Lower lobe of right lung (tissue), 2 donors: ENCODE results near the gene TMOD1. TPM values are rescaled to one million over a fixed set of nuclear protein-coding genes. Genes with fewer than 3 reads are reported as not detected.

Experiments
- ATAC-seq, 2 donors: fragments of 200-7000 bp; cut with Tn5 transposase; one replicate each; pipeline ENCODE4 v1.9.1; 2020 to 2022; ENCODE audit warnings: mild to moderate bottlenecking in 2 of 2, moderate library complexity in 2 of 2
- DNase-seq: peaks from one replicate; pipeline ENCODE4 v3.0.0-alpha.2; 2020
- H3K27ac ChIP-seq: fragments of 200-600 bp; one replicate; pipeline ENCODE4 v1.8.0; 2022
- H3K27me3 ChIP-seq: fragments of 200-600 bp; one replicate; pipeline ENCODE4 v1.8.0; 2022; ENCODE audit warnings: low read depth
- H3K36me3 ChIP-seq: fragments of 200-600 bp; one replicate; pipeline ENCODE4 v1.8.0; 2022; ENCODE audit warnings: mild to moderate bottlenecking
- H3K4me1 ChIP-seq: fragments of 200-600 bp; one replicate; pipeline ENCODE4 v1.8.0; 2022
- H3K4me3 ChIP-seq: fragments of 200-600 bp; one replicate; pipeline ENCODE4 v1.8.0; 2022; ENCODE audit warnings: mild to moderate bottlenecking
- H3K9me3 ChIP-seq: fragments of 200-600 bp; one replicate; pipeline ENCODE4 v1.8.0; 2022
- intact Hi-C: fragments of 100-400 bp; cut with DNase I; formaldehyde crosslinking; loops from one replicate; pipeline ENCODE4 v1.11.0; 2022
- total RNA-seq: library from RNA; stranded (reverse); fragmentation: NEBNext Ultra II Directional; extraction: Animal tissue kit (Norgen Biotek cat#: 25700); gene quantifications from one replicate; pipeline ENCODE4 v1.2.1, GENCODE V29; 2021
- TF ChIP-seq, protein P1 (sequence below): fragments of 200-600 bp; IDR thresholded peaks from one replicate; pipeline ENCODE4 v1.8.0; 2022; ENCODE audit warnings: antibody characterized with exemption, mild to moderate bottlenecking
- donor health status: DM: no; HTN: yes; CAD: no; lungs with severe emphysema.

Gene TMOD1
- total RNA-seq, 1 donor from 2014 or later = 7.9 TPM

DNA sequence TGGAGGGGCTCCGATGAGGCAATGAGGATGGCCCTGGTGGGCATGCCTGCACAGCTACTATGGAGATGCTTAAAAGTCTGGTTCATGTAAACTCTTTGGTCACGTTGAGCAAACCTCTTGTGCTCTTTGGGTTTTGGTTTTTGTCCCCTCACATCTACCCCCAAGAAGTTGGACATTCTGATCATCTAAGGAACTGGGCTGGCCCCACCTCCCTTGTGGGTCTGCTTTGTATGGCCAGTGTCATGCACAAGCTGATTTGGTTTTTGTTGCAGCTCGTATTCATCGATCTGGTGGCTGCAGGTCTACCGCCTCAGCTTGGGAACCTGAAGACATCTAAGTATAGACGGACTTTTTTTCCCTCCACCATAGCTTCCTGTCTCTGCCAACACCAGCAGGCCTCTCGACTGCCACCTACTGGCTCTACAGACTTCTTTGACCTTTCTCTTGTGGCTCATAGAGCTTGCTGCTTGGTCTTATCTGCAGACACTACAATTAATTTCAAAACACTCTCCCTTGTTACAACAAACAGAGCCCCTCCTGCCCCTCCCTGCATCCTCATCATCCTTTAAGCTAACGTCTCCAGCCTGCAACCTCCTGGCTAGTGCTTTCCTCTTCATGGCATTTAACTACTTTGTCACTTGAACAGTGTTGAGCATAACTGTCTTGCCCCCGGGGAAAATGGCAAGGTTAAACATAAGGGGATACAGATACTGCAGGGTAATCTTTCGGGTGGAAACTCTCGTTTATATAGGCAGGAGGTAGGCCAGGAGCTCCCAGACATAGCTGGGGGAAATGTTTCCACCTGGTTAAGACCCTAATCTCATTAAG is 97.2 kb downstream of the TMOD1 start:
- Histone ChIP-seq H3K27me3 (no peaks in the 10 kb centered on the region), H3K27ac (no peak overlapping the region), H3K4me1 (peaks cover 13% of the 10 kb centered on the region), H3K9me3 (no peaks in the 10 kb centered on the region), H3K4me3 (no peak overlapping the region), H3K36me3 (peaks cover 44% of the 10 kb centered on the region)
- ATAC-seq (peak; percentile 82 to 90), DNase-seq (peak; percentile 65)
- intact Hi-C loops = no loop called here
- TF ChIP-seq, protein P1, sequence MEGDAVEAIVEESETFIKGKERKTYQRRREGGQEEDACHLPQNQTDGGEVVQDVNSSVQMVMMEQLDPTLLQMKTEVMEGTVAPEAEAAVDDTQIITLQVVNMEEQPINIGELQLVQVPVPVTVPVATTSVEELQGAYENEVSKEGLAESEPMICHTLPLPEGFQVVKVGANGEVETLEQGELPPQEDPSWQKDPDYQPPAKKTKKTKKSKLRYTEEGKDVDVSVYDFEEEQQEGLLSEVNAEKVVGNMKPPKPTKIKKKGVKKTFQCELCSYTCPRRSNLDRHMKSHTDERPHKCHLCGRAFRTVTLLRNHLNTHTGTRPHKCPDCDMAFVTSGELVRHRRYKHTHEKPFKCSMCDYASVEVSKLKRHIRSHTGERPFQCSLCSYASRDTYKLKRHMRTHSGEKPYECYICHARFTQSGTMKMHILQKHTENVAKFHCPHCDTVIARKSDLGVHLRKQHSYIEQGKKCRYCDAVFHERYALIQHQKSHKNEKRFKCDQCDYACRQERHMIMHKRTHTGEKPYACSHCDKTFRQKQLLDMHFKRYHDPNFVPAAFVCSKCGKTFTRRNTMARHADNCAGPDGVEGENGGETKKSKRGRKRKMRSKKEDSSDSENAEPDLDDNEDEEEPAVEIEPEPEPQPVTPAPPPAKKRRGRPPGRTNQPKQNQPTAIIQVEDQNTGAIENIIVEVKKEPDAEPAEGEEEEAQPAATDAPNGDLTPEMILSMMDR = peak; percentile 83

DNA sequence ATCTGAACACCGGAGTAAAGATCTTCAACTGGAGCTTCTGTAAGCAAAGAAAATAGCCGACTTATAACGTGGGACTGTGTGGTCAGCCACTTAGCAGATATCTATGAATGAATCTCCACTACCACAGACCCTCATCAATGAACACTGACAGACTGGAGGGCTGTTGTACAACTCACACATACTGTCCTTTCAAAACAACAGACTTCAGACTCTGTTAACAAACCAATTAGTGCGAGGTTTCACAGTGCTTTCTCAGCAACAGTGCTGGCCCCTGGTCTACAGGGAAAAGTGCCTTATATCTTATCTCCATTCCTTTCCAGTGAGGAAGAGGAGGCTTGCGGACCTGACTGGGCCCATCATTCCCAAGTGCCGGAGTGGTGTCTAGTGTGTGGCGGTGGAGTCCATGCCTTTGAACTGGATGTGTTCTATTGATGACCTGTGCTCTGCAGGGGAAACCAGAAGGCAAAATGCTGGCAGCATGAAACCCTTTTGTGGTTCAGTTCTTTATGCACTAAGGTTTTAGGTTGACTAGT is 97.9 kb downstream of the TMOD1 start:
- H3K4me1 ChIP-seq = peaks cover 13% of the 10 kb centered on the region
- H3K27ac ChIP-seq = no peak overlapping the region
- H3K4me3 ChIP-seq = no peak overlapping the region
- no peak for ATAC-seq
- TF ChIP-seq, protein P1 = no peak
- H3K36me3 ChIP-seq = peaks cover 51% of the 10 kb centered on the region
- no peaks in the 10 kb centered on the region for H3K9me3 ChIP-seq
- no peaks in the 10 kb centered on the region for H3K27me3 ChIP-seq
- DNase-seq = no peak
- intact Hi-C loops = no loop called here

DNA sequence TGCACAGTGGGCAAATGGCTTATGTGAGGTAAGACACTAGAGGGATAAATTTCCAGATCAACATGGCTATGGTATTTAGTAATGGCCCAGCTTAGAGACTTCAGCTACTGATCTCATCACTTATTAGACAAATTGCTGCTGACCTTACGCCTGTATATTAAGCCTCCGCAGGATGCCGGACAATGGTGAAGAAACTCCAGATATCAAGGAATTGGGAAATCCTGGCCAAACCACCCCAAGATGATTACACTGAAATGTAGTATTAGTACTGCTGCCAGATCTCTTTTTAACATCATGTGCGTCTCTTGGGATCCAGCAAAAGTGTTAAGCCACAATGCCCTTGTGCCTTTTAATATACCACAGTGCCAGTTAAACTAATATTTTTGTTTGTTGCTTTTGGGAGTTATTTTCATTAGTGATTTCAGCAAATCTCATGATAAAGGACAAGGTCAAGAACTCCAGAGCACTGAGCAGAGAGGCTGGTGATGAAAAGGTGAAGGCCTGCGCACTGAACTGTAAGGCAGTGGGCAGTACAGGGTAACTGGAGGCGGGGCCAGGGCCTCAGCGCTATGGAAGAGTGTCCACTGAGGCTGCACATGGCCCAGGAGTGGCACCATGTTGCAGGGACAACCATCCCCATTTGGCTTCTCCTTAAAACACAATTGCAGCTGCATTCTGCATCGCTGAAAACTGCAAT is 99.2 kb downstream of the TMOD1 start:
- Histone ChIP-seq H3K4me3 (no peak overlapping the region), H3K4me1 (peaks cover 13% of the 10 kb centered on the region), H3K27ac (no peak overlapping the region), H3K36me3 (peaks cover 64% of the 10 kb centered on the region), H3K27me3 (no peaks in the 10 kb centered on the region), H3K9me3 (no peaks in the 10 kb centered on the region)
- ATAC-seq (no peak), DNase-seq (no peak)
- intact Hi-C loops = no loop called here
- TF ChIP-seq, protein P1 = no peak

DNA sequence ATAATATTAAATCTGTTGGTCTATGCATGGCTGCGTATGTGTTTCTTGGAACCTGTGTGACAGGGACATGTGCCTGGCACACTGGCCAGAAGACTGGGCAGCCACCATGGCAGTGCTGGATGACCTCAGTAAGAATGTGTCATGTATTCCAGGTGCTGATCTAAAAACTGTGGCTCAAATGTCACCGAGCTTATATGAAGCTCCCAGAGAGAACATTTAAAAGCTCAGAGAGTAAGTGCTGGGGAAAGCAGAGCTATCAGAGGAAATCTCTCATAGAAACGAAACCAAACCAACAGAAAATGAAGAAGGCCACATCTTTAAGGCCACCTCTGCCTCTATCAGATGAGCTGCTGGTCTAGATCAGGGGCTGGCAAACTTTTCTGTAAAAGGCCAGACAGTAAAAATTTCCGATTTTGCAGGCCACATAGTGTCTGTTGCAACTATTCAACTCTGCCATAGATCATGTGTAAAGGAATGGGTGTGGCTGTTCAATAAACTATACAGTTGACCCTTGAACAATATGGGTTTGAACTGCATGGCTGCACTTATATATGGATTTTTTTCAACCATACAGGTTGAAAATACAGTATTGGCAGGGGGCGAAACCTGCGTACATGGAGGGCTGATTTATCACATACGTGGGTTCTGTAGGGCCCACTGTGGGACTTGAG is 99.9 kb downstream of the TMOD1 start:
- Histone ChIP-seq H3K9me3 (no peaks in the 10 kb centered on the region), H3K4me1 (peaks cover 13% of the 10 kb centered on the region), H3K27ac (no peak overlapping the region), H3K4me3 (no peak overlapping the region), H3K36me3 (peaks cover 71% of the 10 kb centered on the region), H3K27me3 (no peaks in the 10 kb centered on the region)
- no peak for DNase-seq
- no peak for ATAC-seq
- intact Hi-C loops = no loop called here
- TF ChIP-seq, protein P1 = no peak

DNA sequence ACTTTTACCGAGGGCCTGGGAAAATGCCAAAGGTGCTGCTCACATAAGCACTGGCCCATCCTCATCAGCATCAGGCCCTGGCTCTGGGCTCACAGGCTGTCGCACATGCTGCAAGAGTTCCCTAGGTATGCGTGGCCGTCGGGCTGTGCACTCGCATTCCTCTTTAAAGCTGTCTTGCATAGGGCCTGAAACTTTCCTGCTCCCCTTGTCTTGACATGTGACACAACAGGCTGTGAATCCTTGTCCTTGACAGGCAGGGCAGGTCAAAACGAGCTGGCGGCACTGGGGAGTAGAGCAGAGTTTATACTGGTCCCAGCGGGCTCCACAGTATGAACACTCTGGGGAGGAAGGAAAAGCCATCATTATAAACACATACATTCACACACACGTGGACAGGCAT is 101.0 kb downstream of the TMOD1 start:
- ATAC-seq = no peak
- H3K36me3 ChIP-seq = peaks cover 81% of the 10 kb centered on the region
- no peaks in the 10 kb centered on the region for H3K9me3 ChIP-seq
- DNase-seq = no peak
- intact Hi-C loops = no loop called here
- no peak overlapping the region for H3K27ac ChIP-seq
- no peak overlapping the region for H3K4me3 ChIP-seq
- no peaks in the 10 kb centered on the region for H3K27me3 ChIP-seq
- peaks cover 9% of the 10 kb centered on the region for H3K4me1 ChIP-seq
- TF ChIP-seq, protein P1 = no peak
